Pancreas (tissue), 10 donors: ENCODE measurements around the gene PMM1. TPM values are rescaled to one million over a fixed set of nuclear protein-coding genes. Genes with fewer than 3 reads are reported as not detected.
A peak's percentile ranks its signal among the peaks of the same experiment; 100 is the strongest.

ENCODE experiments used
- ATAC-seq, 4 donors: fragments of 200-7000 bp; cut with Tn5 transposase; one replicate each; pipeline versions ENCODE4 v1.8.0 to v1.9.1; 2020; ENCODE audit warnings: mild to moderate bottlenecking in 4 of 4, moderate library complexity in 4 of 4
- DNase-seq, 6 donors: peaks; one replicate each; pipeline ENCODE4 v3.0.0-alpha.2; 2020
- FAIRE-seq: peaks from 2 replicates; lab custom pipeline; 2012; peaks lifted over from hg19 to GRCh38; lab: Jason Lieb, UNC
- H3K27ac ChIP-seq, 4 donors: fragments of 200-600 bp; sonication (generic); 1 replicate in 3 of 4; 2 replicates in 1 of 4; pipeline versions ENCODE4 v1.5.0 to v1.8.0; 2020
- H3K27me3 ChIP-seq, 4 donors: fragments of 200-600 bp; one replicate each; pipeline ENCODE4 v1.8.0; 2021
- H3K36me3 ChIP-seq, 3 donors: fragments of 200-600 bp; sonication (generic) in 1 of 3; one replicate each; pipeline versions ENCODE4 v1.5.0 to v1.8.0; 2020 to 2021
- H3K4me1 ChIP-seq, 3 donors: fragments of 200-600 bp; one replicate each; pipeline ENCODE4 v1.8.0; 2021
- H3K4me3 ChIP-seq, 4 donors: fragments of 200-600 bp; sonication (generic) in 2 of 4; one replicate each; pipeline versions ENCODE4 v1.5.0 to v1.8.0; 2020 to 2021
- H3K9me3 ChIP-seq, 4 donors: fragments of 200-600 bp; one replicate each; pipeline ENCODE4 v1.8.0; 2021
- WGBS, 2 donors: extraction: QIAGEN DNeasy Blood & Tissue Kit; methylation state at CpG; one replicate each; pipeline ENCODE4 v1.1.7; 2013; 5-methylcytosine and 5-hydroxymethylcytosine counted together
- intact Hi-C, 3 donors: fragments of 100-400 bp; cut with DNase I; formaldehyde crosslinking; loops; one replicate each; pipeline versions ENCODE4 v1.11.1 to v1.14.2; 2022
- polyA plus RNA-seq, 2 donors: library from polyadenylated mRNA; stranded (reverse); fragments of 200-250 nt; gene quantifications; one replicate each; pipeline ENCODE4 v1.2.3, GENCODE V29; 2013
- total RNA-seq, 6 donors: library from RNA; stranded (reverse); fragmentation: NEBNext Ultra II Directional in 4 of 6; extraction: Animal tissue kit (Norgen Biotek cat#: 25700) in 4 of 6; gene quantifications; one replicate each; pipeline versions ENCODE4 v1.2.1 to v1.2.4, GENCODE V29; 2021 to 2023
- TF ChIP-seq, protein P1 (sequence below), 4 donors: fragments of 200-600 bp; sonication (generic) in 3 of 4; IDR thresholded peaks; one replicate each; pipeline versions ENCODE4 v1.5.0 to v1.8.0; 2021; ENCODE audit warnings: antibody characterized with exemption in 4 of 4
- donor health status: healthy with polysubstance abuse.
- donor health status: DM: no; HTN: no; CAD: no; lungs with moderate emphysema.
- donor health status: DM: no; HTN: no; CAD: no.
- donor health status: control.
- donor health status: control.
- donor health status: Bipolar disorder and iron deficiency.
- donor health status: DM: yes; HTN: yes; CAD: no.
- donor health status: DM: no; HTN: no; CAD: no.
- donor health status: DM: no; HTN: no; CAD: no.
- donor health status: DM: yes; HTN: yes; CAD: no.

Gene PMM1
- total and polyA plus RNA-seq, 8 donors: 10.3 to 69.2 (median 23.0) TPM

DNA sequence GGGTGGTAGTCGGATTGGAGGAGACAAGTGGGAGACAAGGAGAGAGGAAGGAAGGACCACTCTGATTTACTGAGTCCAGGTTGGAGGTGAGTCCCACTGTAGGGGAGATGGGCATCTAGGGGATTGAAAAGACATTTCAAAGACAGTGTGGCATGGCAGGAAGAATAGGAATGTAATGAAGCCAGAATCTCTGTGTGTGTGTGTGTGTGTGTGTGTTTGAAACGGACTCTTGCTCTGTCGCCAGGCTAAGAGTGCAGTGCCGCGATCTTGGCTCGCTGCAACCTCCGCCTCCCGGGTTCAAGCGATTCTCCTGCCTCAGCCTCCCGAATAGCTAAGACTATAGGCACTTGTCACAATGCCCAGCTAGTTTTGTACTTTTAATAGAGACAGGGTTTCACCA lies 33.1 kb downstream of the PMM1 start:
- Histone ChIP-seq H3K4me1 (peaks cover 0 to 16% (median 0%) of the 10 kb centered on the region in 3 donors), H3K36me3 (no peaks in the 10 kb centered on the region), H3K27ac (peak overlapping the region in 1 of 4 donors; percentile 34), H3K9me3 (no peaks in the 10 kb centered on the region), H3K4me3 (no peak overlapping the region), H3K27me3 (no peaks in the 10 kb centered on the region)
- intact Hi-C loops: no loop called here
- ATAC-seq (no peak), FAIRE-seq (no peak), DNase-seq (no peak)
- TF ChIP-seq, protein P1, sequence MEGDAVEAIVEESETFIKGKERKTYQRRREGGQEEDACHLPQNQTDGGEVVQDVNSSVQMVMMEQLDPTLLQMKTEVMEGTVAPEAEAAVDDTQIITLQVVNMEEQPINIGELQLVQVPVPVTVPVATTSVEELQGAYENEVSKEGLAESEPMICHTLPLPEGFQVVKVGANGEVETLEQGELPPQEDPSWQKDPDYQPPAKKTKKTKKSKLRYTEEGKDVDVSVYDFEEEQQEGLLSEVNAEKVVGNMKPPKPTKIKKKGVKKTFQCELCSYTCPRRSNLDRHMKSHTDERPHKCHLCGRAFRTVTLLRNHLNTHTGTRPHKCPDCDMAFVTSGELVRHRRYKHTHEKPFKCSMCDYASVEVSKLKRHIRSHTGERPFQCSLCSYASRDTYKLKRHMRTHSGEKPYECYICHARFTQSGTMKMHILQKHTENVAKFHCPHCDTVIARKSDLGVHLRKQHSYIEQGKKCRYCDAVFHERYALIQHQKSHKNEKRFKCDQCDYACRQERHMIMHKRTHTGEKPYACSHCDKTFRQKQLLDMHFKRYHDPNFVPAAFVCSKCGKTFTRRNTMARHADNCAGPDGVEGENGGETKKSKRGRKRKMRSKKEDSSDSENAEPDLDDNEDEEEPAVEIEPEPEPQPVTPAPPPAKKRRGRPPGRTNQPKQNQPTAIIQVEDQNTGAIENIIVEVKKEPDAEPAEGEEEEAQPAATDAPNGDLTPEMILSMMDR (IDR thresholded peaks at IDR 0.05): no peak
- WGBS, 2 donors: 90 to 91% methylated on average over 10 of the region's 10 CpGs

DNA sequence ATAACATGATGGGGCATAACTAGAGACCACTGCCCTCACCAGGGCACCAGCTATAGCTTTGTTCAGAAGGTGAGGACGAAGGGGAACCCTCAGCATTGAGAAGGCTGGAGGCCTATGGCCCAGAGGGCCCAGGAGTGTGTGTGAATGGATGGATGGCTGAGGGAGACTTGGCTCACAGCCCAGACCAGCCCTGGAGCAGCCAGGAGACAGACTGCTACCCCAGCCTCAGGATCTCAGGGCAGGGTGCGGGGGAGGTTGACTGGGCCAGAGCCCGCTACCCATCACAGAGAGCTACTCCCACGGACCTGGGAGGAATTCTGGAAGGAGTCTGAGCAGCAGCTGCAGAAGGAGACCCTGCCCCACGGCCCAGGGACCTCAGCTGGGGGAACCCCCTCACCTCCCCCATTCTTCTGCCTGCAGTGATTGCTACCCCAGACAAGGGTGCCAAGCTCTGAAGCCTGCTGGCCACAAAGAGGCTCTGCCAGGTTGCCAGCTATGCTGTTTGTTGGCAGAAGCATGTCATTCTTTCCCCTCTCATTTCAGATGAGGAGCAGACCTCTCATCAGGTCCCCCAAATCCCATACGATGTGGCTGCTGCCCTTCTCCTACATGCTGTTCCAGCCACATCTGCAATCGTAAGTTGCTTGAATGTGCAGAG lies 34.2 kb downstream of the PMM1 start:
- no peaks in the 10 kb centered on the region for H3K27me3 ChIP-seq
- H3K9me3 ChIP-seq: no peaks in the 10 kb centered on the region
- H3K36me3 ChIP-seq: no peaks in the 10 kb centered on the region
- TF ChIP-seq, protein P1 (IDR thresholded peaks at IDR 0.05): no peak
- no peak for DNase-seq
- H3K4me3 ChIP-seq: no peak overlapping the region
- no peak for ATAC-seq
- no peak overlapping the region for H3K27ac ChIP-seq
- no peak for FAIRE-seq
- WGBS, 2 donors: 80 to 86% methylated on average over 7 of the region's 7 CpGs
- intact Hi-C loops: no loop called here
- peaks cover 0 to 15% (median 0%) of the 10 kb centered on the region in 3 donors for H3K4me1 ChIP-seq

DNA sequence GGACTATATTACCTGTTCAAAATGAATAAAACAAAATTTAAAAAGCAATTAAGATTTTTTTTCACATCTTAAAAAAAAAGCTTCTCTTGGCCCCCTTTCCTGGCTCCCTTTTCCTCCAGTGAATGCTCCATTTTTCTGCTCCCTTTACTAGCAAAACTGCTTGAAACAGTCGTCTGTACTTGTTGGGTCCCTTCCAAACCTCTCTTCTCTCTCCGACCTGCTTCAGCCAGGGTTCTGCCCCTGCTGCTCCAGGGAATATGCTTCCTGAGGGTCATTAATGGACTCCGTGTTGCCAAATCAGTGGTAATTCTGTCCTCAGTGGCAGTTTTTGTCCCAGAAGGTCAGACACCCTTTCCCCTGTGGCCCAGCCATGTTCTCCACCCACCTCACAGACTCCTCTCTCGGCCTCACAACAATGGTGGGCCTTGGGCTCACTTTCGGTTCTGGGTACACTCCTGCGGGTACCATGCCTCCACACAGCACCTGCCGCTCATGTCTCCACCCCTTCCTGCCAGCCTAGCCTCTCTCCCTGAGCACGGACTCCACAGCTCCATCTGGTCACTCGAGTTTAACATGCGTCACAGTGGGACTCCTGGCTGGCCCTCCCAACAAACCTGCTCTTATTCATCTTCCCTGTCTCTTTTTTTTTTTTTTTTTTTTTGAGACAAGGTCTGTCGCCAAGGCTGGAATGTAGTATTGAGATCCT lies 37.6 kb downstream of the PMM1 start:
- H3K4me3 ChIP-seq: no peak overlapping the region
- ATAC-seq (no peak), FAIRE-seq (no peak), DNase-seq (peak in 1 of 6 donors; percentile 20)
- 68 to 76% methylated on average over 10 to 11 of the region's 11 CpGs for WGBS, 2 donors
- no peaks in the 10 kb centered on the region for H3K9me3 ChIP-seq
- H3K4me1 ChIP-seq: peaks cover 0 to 4% (median 0%) of the 10 kb centered on the region in 3 donors
- TF ChIP-seq, protein P1 (IDR thresholded peaks at IDR 0.05): no peak
- no peak overlapping the region for H3K27ac ChIP-seq
- intact Hi-C loops: no loop called here
- no peaks in the 10 kb centered on the region for H3K36me3 ChIP-seq
- H3K27me3 ChIP-seq: no peaks in the 10 kb centered on the region

DNA sequence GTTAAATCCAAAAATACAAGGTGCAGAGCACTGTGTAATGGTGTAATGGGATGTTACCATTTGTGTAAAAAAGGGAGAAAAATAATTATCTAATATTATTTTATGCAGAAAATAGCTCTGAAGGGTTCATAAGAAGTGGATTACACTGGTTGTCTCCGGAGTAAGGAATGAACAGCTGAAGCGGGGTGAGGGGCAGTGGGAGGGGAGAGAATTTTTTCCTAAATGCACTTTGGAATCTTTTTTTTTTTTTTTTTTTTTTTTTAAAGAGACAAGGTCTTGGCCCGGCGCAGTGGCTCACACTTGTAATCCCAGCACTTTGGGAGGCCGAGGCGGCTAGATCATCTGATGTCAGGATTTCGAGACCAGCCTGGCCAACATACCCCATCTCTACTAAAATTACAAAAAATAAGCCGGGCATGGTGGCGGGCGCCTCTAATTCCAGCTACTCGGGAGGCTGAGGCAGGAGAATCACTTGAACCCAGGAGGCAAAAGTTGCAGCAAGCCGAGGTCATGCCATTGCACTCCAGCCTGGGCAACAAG lies 38.6 kb downstream of the PMM1 start:
- intact Hi-C loops: no loop called here
- TF ChIP-seq, protein P1 (IDR thresholded peaks at IDR 0.05): no peak
- Histone ChIP-seq H3K36me3 (no peaks in the 10 kb centered on the region), H3K4me1 (no peaks in the 10 kb centered on the region), H3K27ac (no peak overlapping the region), H3K4me3 (no peak overlapping the region), H3K9me3 (no peaks in the 10 kb centered on the region), H3K27me3 (no peaks in the 10 kb centered on the region)
- 82 to 91% methylated on average over 12 of the region's 12 CpGs for WGBS, 2 donors
- FAIRE-seq: no peak
- DNase-seq: peak in 1 of 6 donors; percentile 15
- ATAC-seq: no peak
